SU-DHL-6 (cell line): Measurements from ENCODE around the gene SGK2.

ENCODE experiments used
- EZH2phosphoT487 ChIP-seq: fragments of 200-600 bp; sonication (generic), shearing (Covaris generic); conservative IDR thresholded peaks from 2 replicates; pipeline ENCODE4 v1.6.1; 2018; ENCODE audit warnings: mild to moderate bottlenecking, antibody characterized with exemption, low read length, moderate library complexity, mixed read lengths
- TF ChIP-seq, protein P1 (sequence below): fragments of 200-600 bp; sonication (generic); IDR thresholded peaks from one replicate; pipeline ENCODE4 v1.5.1; 2017; ENCODE audit warnings: antibody characterized with exemption, mild to moderate bottlenecking, low read length, moderate library complexity; ENCODE audit not compliant: insufficient read depth, poor library complexity, severe bottlenecking

GRCh38 chr20:43534016-43534415 is 24.8 kb upstream of the SGK2 start:
- TF ChIP-seq, protein P1, sequence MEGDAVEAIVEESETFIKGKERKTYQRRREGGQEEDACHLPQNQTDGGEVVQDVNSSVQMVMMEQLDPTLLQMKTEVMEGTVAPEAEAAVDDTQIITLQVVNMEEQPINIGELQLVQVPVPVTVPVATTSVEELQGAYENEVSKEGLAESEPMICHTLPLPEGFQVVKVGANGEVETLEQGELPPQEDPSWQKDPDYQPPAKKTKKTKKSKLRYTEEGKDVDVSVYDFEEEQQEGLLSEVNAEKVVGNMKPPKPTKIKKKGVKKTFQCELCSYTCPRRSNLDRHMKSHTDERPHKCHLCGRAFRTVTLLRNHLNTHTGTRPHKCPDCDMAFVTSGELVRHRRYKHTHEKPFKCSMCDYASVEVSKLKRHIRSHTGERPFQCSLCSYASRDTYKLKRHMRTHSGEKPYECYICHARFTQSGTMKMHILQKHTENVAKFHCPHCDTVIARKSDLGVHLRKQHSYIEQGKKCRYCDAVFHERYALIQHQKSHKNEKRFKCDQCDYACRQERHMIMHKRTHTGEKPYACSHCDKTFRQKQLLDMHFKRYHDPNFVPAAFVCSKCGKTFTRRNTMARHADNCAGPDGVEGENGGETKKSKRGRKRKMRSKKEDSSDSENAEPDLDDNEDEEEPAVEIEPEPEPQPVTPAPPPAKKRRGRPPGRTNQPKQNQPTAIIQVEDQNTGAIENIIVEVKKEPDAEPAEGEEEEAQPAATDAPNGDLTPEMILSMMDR, result no peak
- no peak for TF ChIP-seq EZH2phosphoT487
